ENCODE results near the gene PRKCE.

GRCh38 chr2:46048693-46049092, 397.2 kb downstream of the PRKCE start:
- TF ChIP-seq, protein P1, sequence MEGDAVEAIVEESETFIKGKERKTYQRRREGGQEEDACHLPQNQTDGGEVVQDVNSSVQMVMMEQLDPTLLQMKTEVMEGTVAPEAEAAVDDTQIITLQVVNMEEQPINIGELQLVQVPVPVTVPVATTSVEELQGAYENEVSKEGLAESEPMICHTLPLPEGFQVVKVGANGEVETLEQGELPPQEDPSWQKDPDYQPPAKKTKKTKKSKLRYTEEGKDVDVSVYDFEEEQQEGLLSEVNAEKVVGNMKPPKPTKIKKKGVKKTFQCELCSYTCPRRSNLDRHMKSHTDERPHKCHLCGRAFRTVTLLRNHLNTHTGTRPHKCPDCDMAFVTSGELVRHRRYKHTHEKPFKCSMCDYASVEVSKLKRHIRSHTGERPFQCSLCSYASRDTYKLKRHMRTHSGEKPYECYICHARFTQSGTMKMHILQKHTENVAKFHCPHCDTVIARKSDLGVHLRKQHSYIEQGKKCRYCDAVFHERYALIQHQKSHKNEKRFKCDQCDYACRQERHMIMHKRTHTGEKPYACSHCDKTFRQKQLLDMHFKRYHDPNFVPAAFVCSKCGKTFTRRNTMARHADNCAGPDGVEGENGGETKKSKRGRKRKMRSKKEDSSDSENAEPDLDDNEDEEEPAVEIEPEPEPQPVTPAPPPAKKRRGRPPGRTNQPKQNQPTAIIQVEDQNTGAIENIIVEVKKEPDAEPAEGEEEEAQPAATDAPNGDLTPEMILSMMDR (IDR thresholded peaks at IDR 0.05; ENCODE audit: poor library complexity): no peak
- no peak for TF ChIP-seq EZH2phosphoT487 (IDR thresholded peaks at IDR 0.05; ENCODE audit: low read depth, severe bottlenecking, unreplicated experiment)
